Panc1 (cell line): Measurements from ENCODE around the gene MOCS1. TPM values are rescaled to one million over a fixed set of nuclear protein-coding genes. Genes with fewer than 3 reads are reported as not detected.

Experiments used
- ATAC-seq: fragments of 200-7000 bp; cut with Tn5 transposase; 2 replicates; pipeline ENCODE4 v1.9.1; 2020; ENCODE audit warnings: mild to moderate bottlenecking, moderate library complexity
- BruUV-seq: library from RNA; stranded (reverse); fragments of 400-500 nt; replicated peaks from 2 replicates; lab custom pipeline; 2021; lab: Mats Ljungman, UMichigan
- CTCF ChIA-PET: fragments of 300-600 bp; sonication (Branson Sonifier 250); formaldehyde crosslinking; loops from one replicate; lab custom pipeline; 2022; ENCODE audit warnings: antibody characterized with exemption; lab: Charles Lee
- POLR2A ChIA-PET: fragments of 300-600 bp; sonication (Branson Sonifier 250); formaldehyde crosslinking; loops from one replicate; lab custom pipeline; 2022; ENCODE audit warnings: antibody characterized with exemption; lab: Charles Lee
- DNase-seq: peaks from one replicate; pipeline ENCODE4 v3.0.0-alpha.2; 2010; ENCODE audit warnings: low read depth, low spot score
- H3K27ac ChIP-seq: 2 replicates; pipeline ENCODE4 v1.5.1; 2011; ENCODE audit warnings: mild to moderate bottlenecking, low read length, inconsistent platforms
- H3K27me3 ChIP-seq: fragments of 200-500 bp; sonication (Bioruptor generic); 2 replicates; pipeline ENCODE4 v1.6.0; 2014; ENCODE audit warnings: low read length, inconsistent platforms; ENCODE audit not compliant: control insufficient read depth, insufficient read depth
- H3K36me3 ChIP-seq: fragments of 200-500 bp; sonication (Bioruptor generic); 2 replicates; pipeline ENCODE4 v1.5.1; 2014; ENCODE audit warnings: inconsistent platforms, mild to moderate bottlenecking, low read length, moderate library complexity; ENCODE audit not compliant: control insufficient read depth, insufficient read depth
- H3K4me1 ChIP-seq: 2 replicates; pipeline ENCODE4 v1.5.1; 2011; ENCODE audit warnings: inconsistent platforms, mild to moderate bottlenecking, low read length, moderate library complexity; ENCODE audit not compliant: control insufficient read depth, insufficient read depth
- H3K4me3 ChIP-seq, 2 experiments: 2 replicates each; pipeline ENCODE4 v1.5.1; 2011 to 2012; ENCODE audit warnings: low read depth in 2 of 2, low read length in 2 of 2, mild to moderate bottlenecking in 2 of 2, inconsistent platforms in 1 of 2, moderate library complexity in 1 of 2
- H3K9me3 ChIP-seq: fragments of 200-500 bp; sonication (Bioruptor generic); 2 replicates; pipeline ENCODE4 v1.5.1; 2014; ENCODE audit warnings: low read depth, mild to moderate bottlenecking, inconsistent platforms, low read length, moderate library complexity; ENCODE audit not compliant: control insufficient read depth, insufficient read depth
- POLR2AphosphoS5 ChIP-seq: IDR thresholded peaks from 2 replicates; pipeline ENCODE4 v1.6.1; 2012; ENCODE audit warnings: mild to moderate bottlenecking, low read depth, low read length, moderate library complexity
- SIN3A ChIP-seq: IDR thresholded peaks from 2 replicates; pipeline ENCODE4 v1.6.1; 2012; ENCODE audit warnings: low read depth, mild to moderate bottlenecking, low read length, moderate library complexity, borderline replicate concordance; ENCODE audit not compliant: insufficient read depth
- TCF7L2 ChIP-seq: IDR thresholded peaks from 2 replicates; pipeline ENCODE4 v1.6.1; 2011; ENCODE audit warnings: mild to moderate bottlenecking, low read depth, low read length, inconsistent platforms
- in situ Hi-C: cut with HindIII; loops from 2 replicates; pipeline ENCODE4 v1.10.0; 2016; ENCODE audit warnings: low sequenced_read_pairs, low pct_unique_long_range_greater_than_20kb
- intact Hi-C: fragments of 100-400 bp; cut with micrococcal nuclease; formaldehyde crosslinking; loops from one replicate; pipeline ENCODE4 v1.10.0; 2022; ENCODE audit not compliant: unreplicated experiment
- total RNA-seq: library from RNA; stranded (reverse); gene quantifications from one replicate; pipeline ENCODE4 v1.2.1, GENCODE V29; 2021; ENCODE audit not compliant: unreplicated experiment
- TF ChIP-seq, protein P1 (sequence below), 2 experiments: IDR thresholded peaks; 2 replicates each; pipeline ENCODE4 v1.6.1; 2011 to 2012; ENCODE audit warnings: low read depth in 2 of 2, control low read depth in 1 of 2, low read length in 1 of 2, mild to moderate bottlenecking in 1 of 2, moderate library complexity in 1 of 2; ENCODE audit not compliant: insufficient read depth in 1 of 2
- TF ChIP-seq, protein P2 (sequence below): fragments of 450-650 bp; IDR thresholded peaks from 2 replicates; pipeline ENCODE4 v1.5.1; 2017; ENCODE audit warnings: mild to moderate bottlenecking

Gene MOCS1
- total RNA-seq, 1 experiment from 2014 or later, result 0.98 TPM

DNA sequence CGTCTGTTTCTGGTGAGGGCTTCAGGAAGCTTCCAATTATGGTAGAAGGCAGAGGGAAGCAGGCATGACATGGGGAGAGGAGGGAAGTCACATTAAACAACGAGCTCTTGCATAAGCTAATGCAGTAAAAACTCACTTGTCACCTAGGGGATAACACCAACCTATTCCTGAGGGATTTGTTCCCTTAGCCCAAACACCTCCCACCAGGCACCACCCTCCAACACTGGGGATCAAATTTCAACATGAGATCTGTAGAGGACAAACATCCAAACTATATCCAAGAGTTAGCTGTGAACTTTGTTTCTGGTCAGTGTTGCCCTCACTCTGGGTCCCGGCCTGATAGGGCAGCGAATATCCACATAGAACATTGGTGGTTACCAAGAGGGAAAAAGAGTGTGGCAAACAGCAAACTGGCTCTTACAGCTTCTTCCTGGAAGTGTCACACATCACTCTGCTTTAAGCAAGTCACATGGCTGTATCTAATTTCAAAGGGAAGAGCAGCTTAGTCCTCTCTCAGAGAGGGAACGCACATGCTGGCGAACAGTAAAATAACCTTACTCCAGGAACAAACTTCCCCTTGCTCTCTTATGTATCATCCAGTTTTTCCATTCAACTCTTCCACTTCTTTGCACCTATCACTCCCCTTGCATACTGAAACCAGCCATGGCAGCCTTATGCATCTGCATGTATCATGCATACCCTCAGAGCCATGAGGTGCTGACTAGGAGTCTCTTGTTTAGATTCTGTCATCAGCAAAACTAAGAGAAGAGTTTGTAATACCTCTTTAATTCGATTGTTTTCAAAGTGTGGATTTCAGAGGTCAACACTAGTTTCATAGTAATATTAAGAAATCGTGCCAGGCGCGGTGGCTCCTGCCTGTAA is 4.8 kb upstream of the MOCS1 start:
- no peak overlapping the region for H3K4me3 ChIP-seq
- H3K27me3 ChIP-seq, result peaks cover 9% of the 10 kb centered on the region
- DNase-seq (no peak), ATAC-seq (no peak)
- intact Hi-C loops, result no loop called here
- ChIA-PET CTCF (no interaction called here), POLR2A (no interaction called here)
- in situ Hi-C loops, result no loop called here
- no peaks in the 10 kb centered on the region for H3K4me1 ChIP-seq
- no peak overlapping the region for H3K27ac ChIP-seq
- TF ChIP-seq, protein P1, sequence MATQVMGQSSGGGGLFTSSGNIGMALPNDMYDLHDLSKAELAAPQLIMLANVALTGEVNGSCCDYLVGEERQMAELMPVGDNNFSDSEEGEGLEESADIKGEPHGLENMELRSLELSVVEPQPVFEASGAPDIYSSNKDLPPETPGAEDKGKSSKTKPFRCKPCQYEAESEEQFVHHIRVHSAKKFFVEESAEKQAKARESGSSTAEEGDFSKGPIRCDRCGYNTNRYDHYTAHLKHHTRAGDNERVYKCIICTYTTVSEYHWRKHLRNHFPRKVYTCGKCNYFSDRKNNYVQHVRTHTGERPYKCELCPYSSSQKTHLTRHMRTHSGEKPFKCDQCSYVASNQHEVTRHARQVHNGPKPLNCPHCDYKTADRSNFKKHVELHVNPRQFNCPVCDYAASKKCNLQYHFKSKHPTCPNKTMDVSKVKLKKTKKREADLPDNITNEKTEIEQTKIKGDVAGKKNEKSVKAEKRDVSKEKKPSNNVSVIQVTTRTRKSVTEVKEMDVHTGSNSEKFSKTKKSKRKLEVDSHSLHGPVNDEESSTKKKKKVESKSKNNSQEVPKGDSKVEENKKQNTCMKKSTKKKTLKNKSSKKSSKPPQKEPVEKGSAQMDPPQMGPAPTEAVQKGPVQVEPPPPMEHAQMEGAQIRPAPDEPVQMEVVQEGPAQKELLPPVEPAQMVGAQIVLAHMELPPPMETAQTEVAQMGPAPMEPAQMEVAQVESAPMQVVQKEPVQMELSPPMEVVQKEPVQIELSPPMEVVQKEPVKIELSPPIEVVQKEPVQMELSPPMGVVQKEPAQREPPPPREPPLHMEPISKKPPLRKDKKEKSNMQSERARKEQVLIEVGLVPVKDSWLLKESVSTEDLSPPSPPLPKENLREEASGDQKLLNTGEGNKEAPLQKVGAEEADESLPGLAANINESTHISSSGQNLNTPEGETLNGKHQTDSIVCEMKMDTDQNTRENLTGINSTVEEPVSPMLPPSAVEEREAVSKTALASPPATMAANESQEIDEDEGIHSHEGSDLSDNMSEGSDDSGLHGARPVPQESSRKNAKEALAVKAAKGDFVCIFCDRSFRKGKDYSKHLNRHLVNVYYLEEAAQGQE (IDR thresholded peaks at IDR 0.05; ENCODE audit: insufficient read depth in 1 of 2, low read depth in 2 of 2, low read length in 1 of 2), result no peak
- TF ChIP-seq SIN3A, result no peak
- TF ChIP-seq, protein P2, sequence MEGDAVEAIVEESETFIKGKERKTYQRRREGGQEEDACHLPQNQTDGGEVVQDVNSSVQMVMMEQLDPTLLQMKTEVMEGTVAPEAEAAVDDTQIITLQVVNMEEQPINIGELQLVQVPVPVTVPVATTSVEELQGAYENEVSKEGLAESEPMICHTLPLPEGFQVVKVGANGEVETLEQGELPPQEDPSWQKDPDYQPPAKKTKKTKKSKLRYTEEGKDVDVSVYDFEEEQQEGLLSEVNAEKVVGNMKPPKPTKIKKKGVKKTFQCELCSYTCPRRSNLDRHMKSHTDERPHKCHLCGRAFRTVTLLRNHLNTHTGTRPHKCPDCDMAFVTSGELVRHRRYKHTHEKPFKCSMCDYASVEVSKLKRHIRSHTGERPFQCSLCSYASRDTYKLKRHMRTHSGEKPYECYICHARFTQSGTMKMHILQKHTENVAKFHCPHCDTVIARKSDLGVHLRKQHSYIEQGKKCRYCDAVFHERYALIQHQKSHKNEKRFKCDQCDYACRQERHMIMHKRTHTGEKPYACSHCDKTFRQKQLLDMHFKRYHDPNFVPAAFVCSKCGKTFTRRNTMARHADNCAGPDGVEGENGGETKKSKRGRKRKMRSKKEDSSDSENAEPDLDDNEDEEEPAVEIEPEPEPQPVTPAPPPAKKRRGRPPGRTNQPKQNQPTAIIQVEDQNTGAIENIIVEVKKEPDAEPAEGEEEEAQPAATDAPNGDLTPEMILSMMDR, result no peak
- no peak for TF ChIP-seq TCF7L2
- TF ChIP-seq POLR2AphosphoS5, result no peak
- H3K9me3 ChIP-seq, result no peaks in the 10 kb centered on the region
- no TSS peak for BruUV-seq
- H3K36me3 ChIP-seq, result no peaks in the 10 kb centered on the region; the same call in 1 of the 2 replicates

DNA sequence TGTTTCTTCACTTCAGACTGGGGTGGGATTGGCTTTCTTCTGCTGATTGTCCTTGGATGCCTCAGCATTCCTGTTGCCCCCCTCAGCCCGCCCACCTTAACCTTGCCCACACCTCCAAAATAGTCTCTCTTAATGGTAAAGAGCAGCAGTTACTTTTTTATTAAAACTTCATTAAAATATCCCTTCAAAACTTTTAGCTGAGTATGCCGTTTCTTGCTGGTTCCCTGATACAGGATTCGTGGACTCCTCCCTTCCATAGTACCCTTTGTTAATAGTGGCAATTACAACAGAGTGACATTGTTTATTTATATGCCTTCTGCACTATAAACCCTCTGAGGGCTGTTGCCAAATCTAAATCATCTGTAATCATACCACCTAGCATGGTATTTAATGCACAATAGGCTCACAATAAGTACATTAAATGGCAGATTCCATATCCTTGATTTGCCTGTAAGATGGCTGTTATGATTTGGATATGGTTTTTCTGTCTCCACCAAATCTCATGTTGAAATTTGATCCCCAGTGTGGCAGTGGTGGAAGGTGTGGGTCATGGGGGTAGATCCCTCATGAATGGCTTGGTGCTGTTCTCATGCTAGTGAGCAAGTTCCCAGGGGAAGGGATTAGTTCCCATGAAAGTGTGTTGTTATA is 3.5 kb upstream of the MOCS1 start:
- Histone ChIP-seq H3K36me3 (no peaks in the 10 kb centered on the region; the same call in 1 of the 2 replicates), H3K27ac (no peak overlapping the region), H3K4me3 (no peak overlapping the region), H3K9me3 (no peaks in the 10 kb centered on the region), H3K27me3 (peaks cover 12% of the 10 kb centered on the region), H3K4me1 (no peaks in the 10 kb centered on the region)
- DNase-seq (no peak), ATAC-seq (no peak)
- CTCF ChIA-PET, result no interaction called here
- TF ChIP-seq, protein P1 (IDR thresholded peaks at IDR 0.05; ENCODE audit: insufficient read depth in 1 of 2, low read depth in 2 of 2, low read length in 1 of 2), result no peak
- no peak for TF ChIP-seq POLR2AphosphoS5
- TF ChIP-seq TCF7L2, result no peak
- TF ChIP-seq SIN3A, result no peak
- TF ChIP-seq, protein P2, result no peak
- intact Hi-C loops (no loop called here), in situ Hi-C loops (no loop called here)
- BruUV-seq, result no TSS peak
- POLR2A ChIA-PET, result no interaction called here
